Adrenal gland (tissue), 12 donors: ENCODE data around the gene ELOVL2. TPM values are rescaled to one million over a fixed set of nuclear protein-coding genes. Genes with fewer than 3 reads are reported as not detected.

Experiments used
- DNase-seq, 7 donors: peaks; one replicate each; pipeline ENCODE4 v3.0.0-alpha.2; 2019 to 2020
- H3K27ac ChIP-seq, 5 donors: fragments of 200-600 bp; sonication (generic) in 4 of 5; 1 replicate in 3 of 5; 2 replicates in 2 of 5; pipeline versions ENCODE4 v1.5.1 to v1.8.0; 2016 to 2020; ENCODE audit warnings: mild to moderate bottlenecking in 1 of 5
- H3K27me3 ChIP-seq: fragments of 200-600 bp; 2 replicates; pipeline ENCODE4 v1.8.0; 2021
- H3K36me3 ChIP-seq, 2 donors: fragments of 200-600 bp; replicated peaks in 1 of 2; 1 replicate in 1 of 2; 2 replicates in 1 of 2; pipeline versions ENCODE4 v1.5.1 to v1.8.0; 2018 to 2022
- H3K4me1 ChIP-seq, 2 donors: fragments of 200-600 bp; replicated peaks in 1 of 2; 1 replicate in 1 of 2; 2 replicates in 1 of 2; pipeline versions ENCODE4 v1.5.1 to v1.8.0; 2018 to 2021
- H3K4me3 ChIP-seq, 4 donors: fragments of 200-600 bp; sonication (generic) in 3 of 4; one replicate each; pipeline ENCODE4 v1.5.1; 2016 to 2018
- H3K9me3 ChIP-seq, 3 donors: fragments of 200-600 bp; sonication (generic) in 1 of 3; replicated peaks in 1 of 3; 1 replicate in 2 of 3; 2 replicates in 1 of 3; pipeline versions ENCODE4 v1.5.1 to v1.8.0; 2016 to 2021
- CTCF ChIP-seq, 6 experiments: fragments of 450-650 bp in 4 of 6; fragments of 200-600 bp in 2 of 6; sonication (generic) in 1 of 6; IDR thresholded peaks; 1 replicate in 5 of 6; 2 replicates in 1 of 6; pipeline versions ENCODE4 v1.5.1 to v1.8.0; 2016 to 2021; ENCODE audit warnings: antibody characterized with exemption in 6 of 6, mild to moderate bottlenecking in 2 of 6, moderate library complexity in 1 of 6
- POLR2A ChIP-seq, 2 donors: fragments of 450-650 bp; IDR thresholded peaks; one replicate each; pipeline ENCODE4 v1.6.1; 2017; ENCODE audit warnings: antibody characterized with exemption in 2 of 2, mild to moderate bottlenecking in 2 of 2, moderate library complexity in 1 of 2
- WGBS, 4 donors: extraction: QIAGEN DNeasy Blood & Tissue Kit in 2 of 4; methylation state at CpG; one replicate each; pipeline versions ENCODE4 v1.1.5 to v1.1.7; 2013 to 2017; 5-methylcytosine and 5-hydroxymethylcytosine counted together
- intact Hi-C, 2 donors: fragments of 100-400 bp; cut with DNase I; formaldehyde crosslinking; loops; one replicate each; pipeline versions ENCODE4 v1.14.1 to v1.15.0; 2022 to 2023
- polyA plus RNA-seq, 3 donors: library from polyadenylated mRNA; stranded (reverse); fragments of 200-250 nt in 2 of 3; fragments of 350-450 nt in 1 of 3; fragmentation: Illumina TruSeq in 1 of 3; extraction: RNeasy Lipid Tissue Mini Kit (QIAGEN cat#74804) in 1 of 3; gene quantifications; one replicate each; pipeline ENCODE4 v1.2.3, GENCODE V29; 2013 to 2014
- total RNA-seq, 9 donors: library from RNA; depleted of rRNA in 4 of 9; stranded (reverse); fragments of >200 nt in 4 of 9; fragments of 120-200 nt in 1 of 9; fragmentation: NEBNext Ultra II Directional in 1 of 9; extraction: Animal tissue kit (Norgen Biotek cat#: 25700) in 1 of 9; gene quantifications; one replicate each; pipeline versions ENCODE4 v1.1.0 to v1.2.4, GENCODE V29; 2013 to 2023
- donor health status: healthy with polysubstance abuse.
- donor health status: Bipolar disorder and iron deficiency.
- donor health status: DM: yes; HTN: yes; CAD: no.
- donor health status: DM: no; HTN: no; CAD: no.
- donor health status: DM: no; HTN: no; CAD: no.
- donor health status: DM: yes; HTN: yes; CAD: no.

ELOVL2 gene
- total and polyA plus RNA-seq, 12 donors = 0.34 to 1.8 (median 0.92) TPM

GRCh38 chr6:11069760-11070159, 25.7 kb upstream of the ELOVL2 start:
- no peak for TF ChIP-seq POLR2A (IDR thresholded peaks at IDR 0.05)
- TF ChIP-seq CTCF (IDR thresholded peaks at IDR 0.05) = no peak
- H3K27me3 ChIP-seq = no peaks in the 10 kb centered on the region
- no peak overlapping the region for H3K4me3 ChIP-seq
- H3K9me3 ChIP-seq = no peaks in the 10 kb centered on the region
- DNase-seq = no peak
- no peak overlapping the region for H3K27ac ChIP-seq
- 40 to 64% (median 46%) methylated on average over 2 of the region's 2 CpGs for WGBS, 4 donors
- intact Hi-C loops = loop anchor here (5.0 kb wide), 3 partner anchors 112 to 587 kb away; no protein-coding TSS in a partner anchor
- H3K36me3 ChIP-seq = no peaks in the 10 kb centered on the region
- H3K4me1 ChIP-seq = no peaks in the 10 kb centered on the region

GRCh38 chr6:11067348-11067747, 23.2 kb upstream of the ELOVL2 start:
- no peak for DNase-seq
- TF ChIP-seq CTCF (IDR thresholded peaks at IDR 0.05) (no peak), POLR2A (IDR thresholded peaks at IDR 0.05) (no peak)
- 43 to 59% (median 51%) methylated on average over 2 of the region's 2 CpGs for WGBS, 4 donors

DNA sequence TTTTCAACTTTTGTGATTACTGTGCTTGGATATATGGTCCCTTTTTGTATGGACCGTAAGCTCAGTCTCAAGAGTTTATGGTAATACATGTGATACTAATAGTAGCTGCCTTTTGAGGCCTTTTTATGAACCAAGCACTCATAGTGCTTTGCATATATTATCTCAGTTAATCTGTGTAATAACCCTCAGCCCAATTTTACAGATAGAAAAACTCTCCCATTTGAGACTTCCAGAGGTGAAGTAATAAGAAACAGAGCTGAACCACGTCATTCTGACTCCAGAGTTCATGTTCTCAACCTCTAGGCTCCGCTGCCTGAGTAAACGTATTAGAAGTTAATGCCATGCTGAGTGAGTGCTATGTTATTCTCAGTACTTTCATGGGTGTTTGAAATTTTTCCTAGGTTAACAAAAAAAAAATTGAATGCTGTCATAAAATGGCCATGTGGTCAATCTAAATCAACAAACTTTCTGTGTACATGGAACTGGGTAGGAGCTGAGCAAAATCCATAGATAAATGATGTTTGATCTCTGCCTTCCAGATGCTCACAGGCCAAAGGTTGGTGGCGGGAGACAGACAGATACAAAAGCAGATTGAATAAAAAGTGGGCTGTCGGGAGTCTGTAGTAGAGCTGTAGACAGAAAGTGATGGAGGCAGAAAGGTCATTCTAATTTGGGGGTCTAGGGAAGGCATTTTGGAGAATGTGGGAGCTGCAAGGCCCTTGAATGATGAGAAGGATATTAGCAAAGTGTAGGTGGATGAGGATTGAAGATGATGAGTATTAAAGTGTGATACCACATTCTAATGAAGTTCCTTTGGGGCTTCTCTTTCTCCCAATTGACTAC, 22.6 kb upstream of the ELOVL2 start:
- Histone ChIP-seq H3K27me3 (no peaks in the 10 kb centered on the region), H3K4me1 (no peaks in the 10 kb centered on the region), H3K36me3 (no peaks in the 10 kb centered on the region), H3K9me3 (no peaks in the 10 kb centered on the region), H3K4me3 (no peak overlapping the region), H3K27ac (no peak overlapping the region)
- WGBS, 4 donors = 88 to 92% (median 90%) methylated on average over 6 of the region's 6 CpGs
- intact Hi-C loops = loop anchor here (5.0 kb wide), 3 partner anchors 109 to 584 kb away; no protein-coding TSS in a partner anchor
- TF ChIP-seq POLR2A (IDR thresholded peaks at IDR 0.05) = no peak
- TF ChIP-seq CTCF (IDR thresholded peaks at IDR 0.05) = no peak
- DNase-seq = no peak

More at GRCh38 chr6:11067348-11067747, 23.2 kb upstream of the ELOVL2 start:
- no peak overlapping the region for H3K27ac ChIP-seq
- no peak overlapping the region for H3K4me3 ChIP-seq
- no peaks in the 10 kb centered on the region for H3K36me3 ChIP-seq
- H3K27me3 ChIP-seq = no peaks in the 10 kb centered on the region
- H3K9me3 ChIP-seq = no peaks in the 10 kb centered on the region
- no peaks in the 10 kb centered on the region for H3K4me1 ChIP-seq
- intact Hi-C loops = loop anchor here (5.0 kb wide), 3 partner anchors 110 to 585 kb away; no protein-coding TSS in a partner anchor

DNA sequence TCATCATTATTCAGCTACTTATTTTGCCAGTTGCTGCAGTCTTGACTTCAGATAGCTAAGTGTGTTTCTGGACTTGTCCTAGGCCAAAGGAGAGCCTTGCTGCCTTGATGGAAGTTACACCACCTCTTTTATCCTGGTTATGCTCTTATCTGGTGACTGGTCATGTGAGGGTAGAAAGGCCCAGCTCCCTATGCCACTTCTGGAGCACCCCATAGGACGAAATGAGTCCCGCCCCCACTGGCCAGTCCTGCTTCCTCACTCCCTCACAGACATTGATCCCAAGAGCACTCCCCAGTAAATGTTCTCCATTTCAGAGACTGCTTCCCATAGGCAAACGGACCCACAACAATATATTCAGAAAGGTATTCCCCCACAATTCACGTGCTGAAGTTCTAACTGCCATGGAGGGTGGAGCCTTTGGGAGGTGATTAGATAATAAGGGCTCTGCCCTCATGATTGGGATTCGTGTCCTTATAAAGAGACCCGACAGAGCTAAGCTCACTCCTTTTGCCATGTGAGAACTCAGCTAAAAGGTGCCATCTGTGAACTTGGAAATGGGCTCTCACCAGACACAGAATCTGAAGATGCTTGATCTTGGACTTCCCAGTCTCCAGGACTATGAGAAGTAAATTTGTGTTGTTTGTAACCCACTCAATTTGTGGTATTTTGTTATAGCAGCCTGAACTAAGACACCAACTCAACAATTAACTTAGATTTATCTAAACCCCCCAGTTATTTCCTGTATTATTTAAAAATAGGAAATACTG, 21.5 kb upstream of the ELOVL2 start:
- Histone ChIP-seq H3K4me1 (no peaks in the 10 kb centered on the region), H3K36me3 (no peaks in the 10 kb centered on the region), H3K9me3 (no peaks in the 10 kb centered on the region), H3K27me3 (no peaks in the 10 kb centered on the region), H3K4me3 (no peak overlapping the region), H3K27ac (no peak overlapping the region)
- 84 to 89% (median 87%) methylated on average over 6 of the region's 6 CpGs for WGBS, 4 donors
- intact Hi-C loops = loop anchor here (5.0 kb wide), 3 partner anchors 108 to 583 kb away; no protein-coding TSS in a partner anchor
- DNase-seq = no peak
- TF ChIP-seq CTCF (IDR thresholded peaks at IDR 0.05) (no peak), POLR2A (IDR thresholded peaks at IDR 0.05) (no peak)
